CD4-positive, alpha-beta T cell (primary cell): ENCODE measurements around the gene KRTAP16-1. TPM values are rescaled to one million over a fixed set of nuclear protein-coding genes. Genes with fewer than 3 reads are reported as not detected.

Experiments used
- ATAC-seq: fragments of 200-7000 bp; cut with Tn5 transposase; one replicate; pipeline ENCODE4 v1.10.0; 2022; ENCODE audit warnings: mild to moderate bottlenecking; ENCODE audit not compliant: poor library complexity
- CTCF ChIA-PET: fragments of 350-600 bp; sonication (Branson Sonifier 250); formaldehyde crosslinking; loops from one replicate; lab custom pipeline; 2021; ENCODE audit warnings: antibody characterized with exemption, inconsistent platforms; lab: Charles Lee
- POLR2A ChIA-PET: fragments of 350-600 bp; sonication (Branson Sonifier 250); formaldehyde crosslinking; loops from one replicate; lab custom pipeline; 2021; ENCODE audit warnings: antibody characterized with exemption, inconsistent platforms; lab: Charles Lee
- DNase-seq, 14 experiments: peaks; one replicate each; pipeline ENCODE4 v3.0.0-alpha.2; 2013 to 2020; ENCODE audit warnings: mixed read lengths in 2 of 14
- H3K27ac ChIP-seq, 2 donors: one replicate each; pipeline versions ENCODE4 v1.5.1 to v1.7.0; 2013; ENCODE audit warnings: low read length in 2 of 2, low read depth in 1 of 2, mild to moderate bottlenecking in 1 of 2
- H3K27me3 ChIP-seq, 2 experiments: 1 replicate in 1 of 2; 2 replicates in 1 of 2; pipeline versions ENCODE4 v1.6.1 to v1.7.0; 2013; ENCODE audit warnings: low read length in 2 of 2, control low read depth in 1 of 2, mild to moderate bottlenecking in 1 of 2, moderate library complexity in 1 of 2; ENCODE audit not compliant: insufficient read depth in 2 of 2, control insufficient read depth in 1 of 2
- H3K36me3 ChIP-seq: one replicate; pipeline ENCODE4 v1.6.1; 2013; ENCODE audit warnings: low read length, control low read depth; ENCODE audit not compliant: insufficient read depth
- H3K4me1 ChIP-seq: one replicate; pipeline ENCODE4 v1.6.1; 2013; ENCODE audit warnings: low read length, control low read depth; ENCODE audit not compliant: insufficient read depth
- H3K4me3 ChIP-seq: one replicate; pipeline ENCODE4 v1.5.1; 2013; ENCODE audit warnings: mild to moderate bottlenecking, low read length, moderate library complexity
- H3K9me3 ChIP-seq, 2 experiments: 1 replicate in 1 of 2; 2 replicates in 1 of 2; pipeline versions ENCODE4 v1.6.1 to v1.7.0; 2013; ENCODE audit warnings: low read length in 2 of 2, mild to moderate bottlenecking in 2 of 2, control low read depth in 1 of 2, moderate library complexity in 1 of 2; ENCODE audit not compliant: control insufficient read depth in 1 of 2, insufficient read depth in 1 of 2
- H3K27ac Mint-ChIP-seq: one replicate; pipeline ENCODE4 v1.8.0; 2020; ENCODE audit warnings: mixed read lengths
- H3K27me3 Mint-ChIP-seq: one replicate; pipeline ENCODE4 v1.8.0; 2021; ENCODE audit warnings: mixed read lengths
- H3K36me3 Mint-ChIP-seq: one replicate; pipeline ENCODE4 v1.8.0; 2021; ENCODE audit warnings: low read depth, mixed read lengths
- H3K4me1 Mint-ChIP-seq: one replicate; pipeline ENCODE4 v1.8.0; 2021; ENCODE audit warnings: low read depth, mixed read lengths
- H3K4me3 Mint-ChIP-seq: one replicate; pipeline ENCODE4 v1.8.0; 2020; ENCODE audit warnings: mild to moderate bottlenecking, mixed read lengths
- H3K9me3 Mint-ChIP-seq: one replicate; pipeline ENCODE4 v1.8.0; 2020; ENCODE audit warnings: mixed read lengths
- CTCF ChIP-seq: fragments of 200-600 bp; IDR thresholded peaks from one replicate; pipeline ENCODE4 v1.8.0; 2022; ENCODE audit warnings: antibody characterized with exemption, mild to moderate bottlenecking
- intact Hi-C, 2 experiments: fragments of 100-400 bp; cut with DNase I in 1 of 2; cut with micrococcal nuclease in 1 of 2; formaldehyde crosslinking; loops; one replicate each; pipeline versions ENCODE4 v1.15.1 to v1.9.0; 2023 to 2025; cut with DNase I, micrococcal nuclease
- total RNA-seq, 174 experiments: library from RNA in 2 of 174; stranded (reverse) in 2 of 174; gene quantifications; one replicate each; pipeline ENCODE4 v1.2.3 and lab custom pipeline; 2021 to 2026

KRTAP16-1 gene
- total RNA-seq, 2 experiments from 2014 or later = 1.0 to 1.1 TPM

GRCh38 chr17:41322094-41322902 is 13.2 kb upstream of the KRTAP16-1 start:
- ATAC-seq (peak; percentile 87), DNase-seq (peak in 4 of 14 experiments; percentile 33 to 75 (median 70))
- Histone ChIP-seq H3K4me1 (peaks cover 54% of the 10 kb centered on the region), H3K4me3 (no peak overlapping the region), H3K36me3 (no peaks in the 10 kb centered on the region), H3K27me3 (no peaks in the 10 kb centered on the region), H3K27ac (no peak overlapping the region), H3K9me3 (no peaks in the 10 kb centered on the region)
- Mint-ChIP-seq H3K27me3 (no peaks in the 10 kb centered on the region), H3K4me3 (peak overlapping the region; percentile 23), H3K4me1 (peaks cover 59% of the 10 kb centered on the region), H3K36me3 (no peaks in the 10 kb centered on the region), H3K9me3 (peaks cover 7% of the 10 kb centered on the region), H3K27ac (peak overlapping the region; percentile 89)
- TF ChIP-seq CTCF = peak; percentile 88
- ChIA-PET POLR2A (interaction anchor here (0.6 to 2.6 kb wide), 7 partner anchors 10 to 667 kb away, joined by 3 to 38 read pairs (median 4); partner anchors contain the start of gene KRTAP16-1), CTCF (interaction anchor here (0.6 to 3.4 kb wide), 20 partner anchors 9 to 360 kb away, joined by 3 to 23 read pairs (median 4); partner anchors contain the start of genes KRT39 and KRTAP16-1)
- intact Hi-C loops = loop anchor here (1.0 to 10.0 kb wide), 12 partner anchors 14 to 520 kb away; partner anchors contain the start of genes KRTAP4-12 (in 1 of the 2), KRTAP4-16 (in 1 of the 2) and KRTAP9-3 (in 1 of the 2)

GRCh38 chr17:41318231-41318630 is 9.1 kb upstream of the KRTAP16-1 start:
- no peak for TF ChIP-seq CTCF
- ATAC-seq = no peak
- ChIA-PET POLR2A (interaction anchor here (2.6 kb wide), 1 partner anchor 10 kb away, joined by 6 read pairs; the partner anchor contains the start of gene KRTAP16-1), CTCF (no interaction called here)
- no peak overlapping the region for H3K27ac ChIP-seq
- H3K4me1 ChIP-seq = peaks cover 13% of the 10 kb centered on the region
- H3K36me3 Mint-ChIP-seq = no peaks in the 10 kb centered on the region
- intact Hi-C loops = loop anchor here in 1 of 2 experiments (1.0 kb wide), 1 partner anchor 20 kb away; no protein-coding TSS in a partner anchor
- no peaks in the 10 kb centered on the region for H3K36me3 ChIP-seq
- H3K9me3 ChIP-seq = no peaks in the 10 kb centered on the region
- H3K4me3 ChIP-seq = no peak overlapping the region
- no peak overlapping the region for H3K4me3 Mint-ChIP-seq
- peaks cover 32% of the 10 kb centered on the region for H3K4me1 Mint-ChIP-seq
- no peak for DNase-seq
- H3K27ac Mint-ChIP-seq = no peak overlapping the region
- H3K27me3 Mint-ChIP-seq = no peaks in the 10 kb centered on the region
- H3K9me3 Mint-ChIP-seq = peaks cover 7% of the 10 kb centered on the region
- H3K27me3 ChIP-seq = no peaks in the 10 kb centered on the region

- ChIA-PET POLR2A (no interaction called here), CTCF (no interaction called here)
- Mint-ChIP-seq H3K4me3 (no peak overlapping the region), H3K27ac (no peak overlapping the region), H3K4me1 (peaks cover 24% of the 10 kb centered on the region), H3K9me3 (peaks cover 9% of the 10 kb centered on the region), H3K27me3 (no peaks in the 10 kb centered on the region), H3K36me3 (no peaks in the 10 kb centered on the region)
- intact Hi-C loops = no loop called here
- no peak for TF ChIP-seq CTCF
- DNase-seq = no peak
- no peak overlapping the region for H3K27ac ChIP-seq
- H3K36me3 ChIP-seq = no peaks in the 10 kb centered on the region
- ATAC-seq = no peak
- peaks cover 12% of the 10 kb centered on the region for H3K4me1 ChIP-seq
- H3K9me3 ChIP-seq = no peaks in the 10 kb centered on the region
- H3K27me3 ChIP-seq = no peaks in the 10 kb centered on the region
- H3K4me3 ChIP-seq = no peak overlapping the region
Observed at GRCh38 chr17:41315814-41316445, 6.8 kb upstream of the KRTAP16-1 start.
